T-helper 1 cell treated with Interleukin-12 subunit alpha and Interleukin-12 subunit beta and Interleukin-4 antibody, amounts not matched to agents 30 μg/mL and 1 μg/mL, for 36 hours (primary cell): ENCODE measurements around the gene VDAC1.
"Not testable (repeated sequence)": the region's sequence is repeated elsewhere in the genome, so short reads cannot be mapped to it uniquely, and the experiment has no call there.

Experiments used
- H3K27ac Mint-ChIP-seq: one replicate; pipeline ENCODE4 v1.8.0; 2021; ENCODE audit warnings: mild to moderate bottlenecking, mixed read lengths
- H3K27me3 Mint-ChIP-seq: one replicate; pipeline ENCODE4 v1.8.0; 2021; ENCODE audit warnings: low read depth, mixed read lengths
- H3K36me3 Mint-ChIP-seq: one replicate; pipeline ENCODE4 v1.8.0; 2021; ENCODE audit warnings: low read depth, mixed read lengths
- H3K4me1 Mint-ChIP-seq: one replicate; pipeline ENCODE4 v1.8.0; 2021; ENCODE audit warnings: low read depth, mixed read lengths
- H3K4me3 Mint-ChIP-seq: one replicate; pipeline ENCODE4 v1.8.0; 2021; ENCODE audit warnings: mild to moderate bottlenecking, moderate library complexity, mixed read lengths
- H3K9me3 Mint-ChIP-seq: one replicate; pipeline ENCODE4 v1.8.0; 2021; ENCODE audit warnings: mixed read lengths

The VDAC1 gene

GRCh38 chr5:134030303-134030964 lies 25.7 kb upstream of the VDAC1 start:
- not testable (repeated sequence) for H3K36me3 Mint-ChIP-seq, H3K27ac Mint-ChIP-seq, H3K9me3 Mint-ChIP-seq, H3K4me1 Mint-ChIP-seq, H3K27me3 Mint-ChIP-seq, H3K4me3 Mint-ChIP-seq

- H3K4me1 Mint-ChIP-seq, result no peaks in the 10 kb centered on the region
- no peaks in the 10 kb centered on the region for H3K36me3 Mint-ChIP-seq
- H3K27ac Mint-ChIP-seq, result no peak overlapping the region
- peaks cover 9% of the 10 kb centered on the region for H3K27me3 Mint-ChIP-seq
- H3K9me3 Mint-ChIP-seq, result no peaks in the 10 kb centered on the region
- no peak overlapping the region for H3K4me3 Mint-ChIP-seq
Observed at GRCh38 chr5:134029156-134029555, 24.4 kb upstream of the VDAC1 start.

GRCh38 chr5:134028496-134028895 lies 23.7 kb upstream of the VDAC1 start:
- Mint-ChIP-seq H3K36me3 (no peaks in the 10 kb centered on the region), H3K4me3 (no peak overlapping the region), H3K4me1 (no peaks in the 10 kb centered on the region), H3K27me3 (peaks cover 9% of the 10 kb centered on the region), H3K9me3 (no peaks in the 10 kb centered on the region), H3K27ac (no peak overlapping the region)

GRCh38 chr5:134027288-134027615 lies 22.5 kb upstream of the VDAC1 start:
- H3K27me3 Mint-ChIP-seq, result peaks cover 6% of the 10 kb centered on the region
- H3K36me3 Mint-ChIP-seq, result no peaks in the 10 kb centered on the region
- no peak overlapping the region for H3K4me3 Mint-ChIP-seq
- no peak overlapping the region for H3K27ac Mint-ChIP-seq
- no peaks in the 10 kb centered on the region for H3K9me3 Mint-ChIP-seq
- no peaks in the 10 kb centered on the region for H3K4me1 Mint-ChIP-seq

GRCh38 chr5:134026521-134027287 lies 21.9 kb upstream of the VDAC1 start:
- H3K27me3 Mint-ChIP-seq, result peaks cover 3% of the 10 kb centered on the region
- H3K36me3 Mint-ChIP-seq, result no peaks in the 10 kb centered on the region
- no peaks in the 10 kb centered on the region for H3K9me3 Mint-ChIP-seq
- H3K4me3 Mint-ChIP-seq, result no peak overlapping the region
- no peaks in the 10 kb centered on the region for H3K4me1 Mint-ChIP-seq
- H3K27ac Mint-ChIP-seq, result no peak overlapping the region

- Mint-ChIP-seq H3K4me3 (no peak overlapping the region), H3K4me1 (no peaks in the 10 kb centered on the region), H3K27me3 (peaks cover 3% of the 10 kb centered on the region), H3K36me3 (no peaks in the 10 kb centered on the region), H3K27ac (no peak overlapping the region), H3K9me3 (no peaks in the 10 kb centered on the region)
Observed at GRCh38 chr5:134025786-134026185, 21.0 kb upstream of the VDAC1 start.

- Mint-ChIP-seq H3K9me3 (no peaks in the 10 kb centered on the region), H3K27ac (no peak overlapping the region), H3K4me3 (no peak overlapping the region), H3K36me3 (no peaks in the 10 kb centered on the region), H3K4me1 (no peaks in the 10 kb centered on the region), H3K27me3 (peaks cover 7% of the 10 kb centered on the region)
Observed at GRCh38 chr5:134024811-134025210, 20.0 kb upstream of the VDAC1 start.

- peaks cover 7% of the 10 kb centered on the region for H3K27me3 Mint-ChIP-seq
- H3K9me3 Mint-ChIP-seq, result no peaks in the 10 kb centered on the region
- H3K36me3 Mint-ChIP-seq, result no peaks in the 10 kb centered on the region
- H3K4me1 Mint-ChIP-seq, result no peaks in the 10 kb centered on the region
- no peak overlapping the region for H3K27ac Mint-ChIP-seq
- H3K4me3 Mint-ChIP-seq, result no peak overlapping the region
Observed at GRCh38 chr5:134022333-134022732, 17.6 kb upstream of the VDAC1 start.

GRCh38 chr5:134020188-134020587 lies 15.4 kb upstream of the VDAC1 start:
- H3K9me3 Mint-ChIP-seq, result no peaks in the 10 kb centered on the region
- no peaks in the 10 kb centered on the region for H3K4me1 Mint-ChIP-seq
- H3K27ac Mint-ChIP-seq, result no peak overlapping the region
- no peak overlapping the region for H3K4me3 Mint-ChIP-seq
- H3K36me3 Mint-ChIP-seq, result no peaks in the 10 kb centered on the region
- H3K27me3 Mint-ChIP-seq, result peaks cover 4% of the 10 kb centered on the region

GRCh38 chr5:134019636-134020035 lies 14.9 kb upstream of the VDAC1 start:
- H3K27me3 Mint-ChIP-seq, result peaks cover 4% of the 10 kb centered on the region
- H3K4me3 Mint-ChIP-seq, result no peak overlapping the region
- H3K4me1 Mint-ChIP-seq, result no peaks in the 10 kb centered on the region
- no peaks in the 10 kb centered on the region for H3K9me3 Mint-ChIP-seq
- H3K36me3 Mint-ChIP-seq, result no peaks in the 10 kb centered on the region
- no peak overlapping the region for H3K27ac Mint-ChIP-seq

GRCh38 chr5:134018986-134019316 lies 14.2 kb upstream of the VDAC1 start:
- H3K4me3 Mint-ChIP-seq, result no peak overlapping the region
- H3K36me3 Mint-ChIP-seq, result no peaks in the 10 kb centered on the region
- H3K4me1 Mint-ChIP-seq, result no peaks in the 10 kb centered on the region

GRCh38 chr5:134018154-134018985 lies 13.6 kb upstream of the VDAC1 start:
- Mint-ChIP-seq H3K9me3 (no peaks in the 10 kb centered on the region), H3K36me3 (no peaks in the 10 kb centered on the region), H3K27me3 (peaks cover 5% of the 10 kb centered on the region), H3K4me1 (no peaks in the 10 kb centered on the region), H3K27ac (no peak overlapping the region), H3K4me3 (no peak overlapping the region)

More at GRCh38 chr5:134018986-134019316, 14.2 kb upstream of the VDAC1 start:
- Mint-ChIP-seq H3K27me3 (peaks cover 4% of the 10 kb centered on the region), H3K9me3 (no peaks in the 10 kb centered on the region), H3K27ac (no peak overlapping the region)

- Mint-ChIP-seq H3K27me3 (peaks cover 15% of the 10 kb centered on the region), H3K27ac (no peak overlapping the region), H3K9me3 (no peaks in the 10 kb centered on the region), H3K4me3 (no peak overlapping the region), H3K4me1 (peaks cover 8% of the 10 kb centered on the region), H3K36me3 (peaks cover 2% of the 10 kb centered on the region)
Observed at GRCh38 chr5:134008266-134008749, 3.5 kb upstream of the VDAC1 start.

- Mint-ChIP-seq H3K36me3 (peaks cover 2% of the 10 kb centered on the region), H3K9me3 (no peaks in the 10 kb centered on the region), H3K27me3 (peaks cover 9% of the 10 kb centered on the region), H3K27ac (no peak overlapping the region), H3K4me1 (peaks cover 12% of the 10 kb centered on the region), H3K4me3 (no peak overlapping the region)
Observed at GRCh38 chr5:134007581-134008265, 2.9 kb upstream of the VDAC1 start.
